ENCODE results near the gene FOXJ2.
"Not testable (repeated sequence)": the region's sequence is repeated elsewhere in the genome, so short reads cannot be mapped to it uniquely, and the experiment has no call there.

Gene FOXJ2

GRCh38 chr12:8032242-8033152, at the start of gene FOXJ2:
FOXJ2 (plus strand) TSS chr12:8032716; CDS start chr12:8039833, 7,117 bp downstream.
- peak; percentile 2 for DNase-seq

GRCh38 chr12:7983019-7983418, 49.5 kb upstream of the FOXJ2 start:
- not testable (repeated sequence) for DNase-seq

DNA sequence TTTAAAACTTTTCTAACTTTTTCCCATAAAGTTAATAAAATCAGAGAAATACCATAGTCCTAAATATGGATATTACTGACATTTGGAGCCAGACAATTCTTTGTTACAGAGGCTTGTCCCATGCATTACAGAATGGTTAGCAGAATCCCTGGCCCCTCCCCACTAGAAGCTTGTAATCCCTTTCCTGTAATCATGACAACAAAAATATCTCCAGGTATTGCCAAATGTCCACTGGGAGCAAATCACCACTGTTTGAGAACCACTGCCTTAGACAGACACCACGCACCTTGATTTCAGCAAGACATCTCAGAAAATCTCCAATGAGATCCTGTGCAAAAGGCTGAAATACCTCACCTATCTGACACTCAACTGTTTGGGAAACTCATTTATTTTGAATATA, 49.1 kb upstream of the FOXJ2 start:
- DNase-seq = not testable (repeated sequence)

DNA sequence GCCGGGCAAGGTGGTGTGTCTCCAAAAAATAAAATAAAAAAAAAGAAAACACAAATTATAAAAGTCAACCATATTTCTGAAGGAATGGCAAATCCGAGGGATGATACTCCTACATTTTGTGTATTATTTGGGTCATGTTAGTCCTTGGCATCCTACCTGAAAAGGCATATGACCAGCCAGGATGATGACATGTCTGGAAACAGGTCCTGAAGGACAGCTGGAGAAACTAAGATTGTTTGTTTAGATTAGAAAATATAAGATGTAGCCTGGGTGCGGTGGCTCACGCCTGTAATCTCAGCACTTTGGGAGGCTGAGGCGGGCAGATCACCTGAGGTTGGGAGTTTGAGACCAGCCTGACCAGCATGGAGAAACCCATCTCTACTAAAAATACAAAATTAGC, 47.6 kb upstream of the FOXJ2 start:
- no peak for DNase-seq

- DNase-seq = no peak
Observed at GRCh38 chr12:7985802-7986418, 46.6 kb upstream of the FOXJ2 start.

GRCh38 chr12:7989827-7990491, 42.6 kb upstream of the FOXJ2 start:
- no peak for DNase-seq

GRCh38 chr12:7991535-7991934, 41.0 kb upstream of the FOXJ2 start:
- no peak for DNase-seq

GRCh38 chr12:7994731-7995205, 37.7 kb upstream of the FOXJ2 start:
- no peak for DNase-seq

DNA sequence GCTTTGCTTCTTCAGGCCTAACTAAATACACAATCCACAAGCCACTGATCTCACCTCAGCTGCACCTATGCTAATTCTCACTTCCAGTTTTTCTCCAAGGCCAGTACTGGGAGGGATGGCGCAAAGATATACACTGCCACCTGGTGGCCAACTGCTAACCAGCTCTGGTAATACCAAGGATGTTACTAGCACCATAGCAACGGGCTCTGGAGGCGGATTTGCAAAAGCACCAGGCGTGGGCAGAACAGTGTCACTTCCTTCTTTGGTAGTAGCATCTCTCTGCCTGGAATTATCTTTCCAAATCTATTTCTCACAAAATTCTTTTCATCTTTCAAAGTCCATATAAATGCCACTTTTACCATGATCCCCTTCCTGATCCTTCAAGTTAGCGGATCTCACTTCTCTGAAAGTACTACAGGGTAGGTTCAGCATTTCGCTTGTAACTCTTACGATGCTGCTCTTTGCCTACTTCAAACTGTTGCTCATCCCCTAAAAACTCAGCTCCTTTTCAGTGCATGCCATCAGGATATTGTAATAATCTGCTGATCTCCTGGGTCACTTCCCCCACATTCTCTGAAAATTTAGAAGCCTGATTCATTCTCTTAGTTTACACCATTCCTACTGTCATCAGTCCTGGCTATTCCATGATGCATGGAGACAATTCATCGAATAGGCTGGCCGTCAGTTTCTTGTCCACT, 37.1 kb upstream of the FOXJ2 start:
- peak; percentile 7 for DNase-seq

- not testable (repeated sequence) for DNase-seq
Observed at GRCh38 chr12:8000827-8001226, 31.7 kb upstream of the FOXJ2 start.

GRCh38 chr12:8001496-8001895, 31.0 kb upstream of the FOXJ2 start:
- not testable (repeated sequence) for DNase-seq

- DNase-seq = not testable (repeated sequence)
Observed at GRCh38 chr12:8004897-8005296, 27.6 kb upstream of the FOXJ2 start.

DNA sequence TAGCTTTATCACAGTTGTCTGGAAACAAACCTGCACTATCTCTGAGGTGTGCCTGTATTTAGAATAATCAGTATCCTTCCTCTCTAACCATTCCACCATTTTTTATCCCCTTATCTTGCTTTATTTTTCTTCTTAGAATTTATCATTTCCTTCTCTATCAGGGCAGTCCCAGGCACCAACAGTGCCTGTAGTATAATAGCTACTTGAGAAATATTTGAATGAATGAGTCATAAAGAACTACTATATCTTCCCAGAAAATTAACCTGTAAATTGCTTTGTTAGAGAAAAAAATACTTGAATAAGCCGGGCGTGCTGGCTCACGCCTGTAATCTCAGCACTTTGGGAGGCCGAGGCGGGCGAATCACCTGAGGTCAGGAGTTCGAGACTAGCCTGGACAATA, 21.2 kb upstream of the FOXJ2 start:
- DNase-seq = no peak

GRCh38 chr12:8012651-8013309, 19.7 kb upstream of the FOXJ2 start:
- DNase-seq = no peak

GRCh38 chr12:8014836-8015235, 17.7 kb upstream of the FOXJ2 start:
- DNase-seq = no peak

DNA sequence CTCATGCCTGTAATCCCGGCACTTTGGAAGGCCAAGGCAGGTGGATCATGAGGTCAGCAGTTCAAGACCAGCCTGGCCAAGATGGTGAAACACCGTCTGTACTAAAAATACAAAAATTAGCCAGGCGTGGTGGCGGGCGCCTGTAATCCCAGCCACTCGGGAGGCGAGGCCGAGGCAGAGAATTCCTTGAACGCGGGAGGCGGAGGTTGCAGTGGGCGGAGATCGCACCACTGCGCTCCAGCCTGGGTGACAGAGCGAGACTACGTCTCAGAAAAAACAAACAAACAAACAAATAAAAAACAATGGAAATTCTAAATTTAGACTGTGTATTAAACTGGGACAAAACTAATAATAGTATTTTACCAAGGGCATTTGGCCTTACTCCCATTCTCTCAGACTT, 14.3 kb upstream of the FOXJ2 start:
- not testable (repeated sequence) for DNase-seq

GRCh38 chr12:8018666-8019581, 13.6 kb upstream of the FOXJ2 start:
- DNase-seq = peak; percentile 21

DNA sequence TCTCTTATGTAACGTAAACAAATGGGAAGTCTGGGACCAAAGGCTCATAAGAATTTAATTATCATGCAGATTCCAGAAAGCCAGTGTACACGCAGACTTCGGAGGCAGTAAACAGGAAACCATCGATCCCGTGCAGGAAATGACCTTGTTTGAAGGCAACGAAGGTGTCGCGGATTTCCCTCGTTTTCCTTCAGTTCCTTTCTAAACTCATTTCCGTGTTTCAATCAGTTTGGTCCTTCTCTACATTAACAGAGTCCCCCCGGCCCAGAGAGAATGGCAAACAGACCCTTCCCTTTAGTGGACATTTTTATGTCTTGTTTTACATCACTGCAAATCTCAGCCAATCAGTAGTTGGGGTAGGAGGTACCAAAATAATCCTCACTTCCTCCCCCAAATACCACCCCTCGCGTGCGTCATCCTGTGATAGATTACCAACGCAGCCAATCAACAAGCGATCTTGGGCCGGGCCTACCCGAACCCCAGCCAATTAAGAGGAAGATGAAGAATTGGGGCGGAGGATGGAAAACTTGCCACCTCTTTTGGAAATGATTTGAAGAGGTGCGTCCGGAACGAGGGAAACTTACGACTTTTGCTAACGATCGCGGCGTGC, 6.1 kb upstream of the FOXJ2 start:
- DNase-seq = peak; percentile 92

DNA sequence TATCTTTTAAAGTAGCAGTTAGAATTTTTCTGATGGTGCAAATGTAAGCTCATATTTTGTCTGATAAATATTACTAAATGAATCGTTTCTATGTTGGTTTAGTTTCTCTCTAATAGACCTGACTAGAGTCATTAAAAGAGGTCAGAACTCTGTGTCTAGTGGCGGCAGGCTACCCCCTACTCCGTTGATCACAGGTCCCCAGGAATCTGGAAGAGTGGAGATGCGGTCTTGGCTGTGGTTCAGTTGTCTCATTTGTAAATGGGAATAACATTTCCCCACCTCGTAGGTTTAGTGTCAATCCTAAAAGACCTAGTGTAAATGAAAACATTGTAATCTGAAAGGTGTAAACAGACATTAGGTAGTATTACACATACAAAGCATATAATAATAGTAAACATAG, 4.7 kb upstream of the FOXJ2 start:
- no peak for DNase-seq

GRCh38 chr12:8028267-8028666, 4.2 kb upstream of the FOXJ2 start:
- no peak for DNase-seq

DNA sequence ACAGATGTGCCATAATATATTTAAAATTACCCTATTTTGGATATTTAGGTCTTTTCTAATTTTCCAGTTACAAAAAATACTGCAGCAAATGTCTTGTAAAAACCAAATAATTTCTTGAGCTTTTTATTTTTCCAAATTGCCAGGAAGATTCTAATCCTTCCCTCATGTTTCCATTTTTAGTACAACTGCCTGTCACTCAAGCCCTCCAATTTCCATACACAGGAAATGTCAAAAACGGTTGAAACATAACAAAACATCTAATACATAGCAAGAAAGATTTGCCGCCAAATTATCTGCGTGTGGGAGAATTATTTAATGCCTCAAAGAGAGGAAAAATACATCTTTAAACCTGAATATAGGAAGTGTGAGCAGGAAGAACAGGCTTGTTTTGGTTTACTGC, 2.3 kb upstream of the FOXJ2 start:
- no peak for DNase-seq

Measured in DMS 273 treated with DMSO at 0.1 percent for 48 hours (cell line).